ENCODE measurements around the gene CEBPB. TPM values are rescaled to one million over a fixed set of nuclear protein-coding genes. Genes with fewer than 3 reads are reported as not detected.
"Not testable (repeated sequence)": the region's sequence is repeated elsewhere in the genome, so short reads cannot be mapped to it uniquely, and the experiment has no call there.

CEBPB gene
- total RNA-seq, 2 donors from 2014 or later: 30.2 to 42.7 TPM

DNA sequence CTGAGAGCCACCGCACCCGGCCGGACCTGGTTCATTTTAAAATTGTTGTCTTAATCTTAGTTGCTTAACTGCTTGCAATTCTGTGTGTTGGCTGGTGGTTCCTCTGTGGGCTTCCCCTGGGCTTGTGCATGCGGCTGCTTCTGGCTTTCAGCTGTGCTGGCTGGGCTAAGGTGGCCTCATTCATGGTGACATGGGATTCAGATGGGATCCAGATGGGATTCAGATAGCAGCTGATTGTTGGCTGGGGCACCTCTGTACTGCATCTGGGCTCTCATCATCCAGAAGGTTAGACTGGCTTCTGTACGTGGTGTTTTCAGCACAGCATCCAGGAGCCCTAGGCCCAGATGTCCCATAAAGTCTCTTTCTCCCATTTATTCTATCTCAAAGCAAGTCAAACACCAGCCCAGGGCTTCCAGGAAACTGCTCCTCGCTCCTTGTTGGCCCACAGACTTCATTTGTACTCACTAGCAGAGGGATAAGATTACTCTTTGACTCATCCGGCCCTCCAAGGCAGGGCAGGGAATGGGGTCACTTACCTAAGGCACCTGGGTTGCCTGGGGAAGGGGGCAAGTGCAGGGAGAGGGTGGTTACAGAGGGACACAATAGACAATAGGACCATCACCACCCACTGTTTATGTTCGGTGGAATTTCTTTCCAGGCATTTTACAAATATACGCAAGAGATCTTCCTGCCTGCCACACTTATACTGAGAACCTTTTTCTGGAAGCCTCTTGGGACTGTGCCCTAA, 26.9 kb upstream of the CEBPB start:
- intact Hi-C loops (cut with DNase I, micrococcal nuclease): no loop called here
- no peak for DNase-seq

DNA sequence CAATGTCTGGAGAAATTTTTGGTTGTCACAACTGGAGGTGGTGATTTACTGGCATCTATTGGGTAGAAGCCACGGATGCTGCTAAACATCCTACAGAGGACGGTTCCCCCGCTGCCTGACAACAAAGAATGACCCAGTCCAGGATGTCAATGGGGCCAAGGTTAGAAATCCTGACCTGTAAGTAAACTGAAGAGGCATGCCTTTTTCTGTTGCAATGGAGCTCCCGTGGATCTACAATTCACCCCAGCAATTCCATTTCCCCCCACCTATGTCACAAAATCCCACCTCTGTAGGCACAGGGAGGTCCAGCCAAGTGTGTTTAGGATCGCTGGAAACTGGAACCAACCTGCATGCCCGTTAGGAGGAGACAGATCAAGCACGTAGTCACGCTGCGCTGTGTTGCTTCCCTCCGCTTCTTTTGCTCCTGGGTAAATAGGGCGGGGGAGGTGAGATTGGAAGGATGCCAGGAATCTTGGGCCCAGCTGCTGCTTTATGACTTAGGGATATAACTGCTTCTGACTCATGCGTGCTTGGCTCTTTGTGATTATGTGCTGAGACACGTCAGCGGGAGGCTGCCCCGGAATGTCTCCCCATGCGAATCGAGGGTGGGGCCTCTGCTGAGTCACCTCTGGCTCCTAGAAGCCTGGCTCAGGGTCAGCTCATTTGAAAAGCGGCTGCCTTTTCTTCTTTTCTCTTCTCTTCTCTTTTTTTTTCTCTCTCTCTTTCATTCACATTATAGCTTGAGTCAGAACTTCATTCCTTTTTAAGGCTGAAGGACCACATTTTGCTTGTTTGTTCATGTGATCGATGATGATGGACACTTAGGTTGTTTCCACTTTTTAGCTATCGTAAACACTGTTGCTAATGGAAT, 24.7 kb upstream of the CEBPB start:
- peak; percentile 94 to 99 for DNase-seq
- intact Hi-C loops (cut with DNase I, micrococcal nuclease): no loop called here
- peak; percentile 98 for ATAC-seq

More for the DNA sequence above, 26.9 kb upstream of the CEBPB start:
- ATAC-seq: no peak

- ATAC-seq: peak; percentile 14
- DNase-seq: peak; percentile 61 to 86
- intact Hi-C loops (cut with DNase I, micrococcal nuclease): loop anchor here in 1 of 2 donors (2.0 kb wide), 1 partner anchor 47 kb away; no protein-coding TSS in a partner anchor
Measured at GRCh38 chr20:50169329-50169823, 21.3 kb upstream of the CEBPB start.

DNA sequence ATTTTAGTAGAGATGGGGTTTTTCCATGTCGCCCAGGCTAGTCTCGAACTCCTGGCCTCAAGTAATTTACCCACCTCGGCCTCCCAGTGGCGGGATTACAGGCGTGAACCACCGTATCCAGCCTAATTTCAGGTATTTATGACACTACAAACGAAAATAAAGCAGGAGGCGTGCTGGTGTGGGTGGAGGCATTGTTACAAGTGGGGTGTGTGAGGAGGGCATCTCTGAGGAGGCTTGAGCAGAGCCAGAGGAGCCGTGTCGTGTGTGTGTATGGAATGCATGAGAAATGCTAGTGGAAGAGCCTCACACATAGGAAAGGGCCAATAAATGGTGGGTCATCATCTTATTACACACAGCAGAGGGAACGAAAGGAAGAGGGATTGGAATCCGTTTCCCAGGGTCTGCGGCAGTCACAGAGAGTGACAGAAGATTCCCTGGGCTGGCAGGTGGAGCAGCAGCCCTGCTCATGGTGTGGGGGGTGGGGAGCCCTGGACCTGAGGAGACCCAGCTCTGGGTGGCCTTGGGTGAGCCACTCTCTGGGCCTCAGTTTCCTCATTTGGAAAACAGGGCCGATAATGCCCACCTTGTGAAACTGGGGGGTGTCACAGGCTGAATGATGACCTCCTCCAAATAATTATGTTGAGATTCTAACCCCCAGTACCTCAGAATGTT, 19.9 kb upstream of the CEBPB start:
- no peak for ATAC-seq
- intact Hi-C loops (cut with DNase I, micrococcal nuclease): no loop called here

GRCh38 chr20:50172347-50173013, 18.1 kb upstream of the CEBPB start:
- ATAC-seq (peak; percentile 86), DNase-seq (peak; percentile 76 to 83)
- intact Hi-C loops (cut with DNase I, micrococcal nuclease): no loop called here

More for the DNA sequence above, 19.9 kb upstream of the CEBPB start:
- peak in 1 of 2 donors; percentile 24 for DNase-seq

DNA sequence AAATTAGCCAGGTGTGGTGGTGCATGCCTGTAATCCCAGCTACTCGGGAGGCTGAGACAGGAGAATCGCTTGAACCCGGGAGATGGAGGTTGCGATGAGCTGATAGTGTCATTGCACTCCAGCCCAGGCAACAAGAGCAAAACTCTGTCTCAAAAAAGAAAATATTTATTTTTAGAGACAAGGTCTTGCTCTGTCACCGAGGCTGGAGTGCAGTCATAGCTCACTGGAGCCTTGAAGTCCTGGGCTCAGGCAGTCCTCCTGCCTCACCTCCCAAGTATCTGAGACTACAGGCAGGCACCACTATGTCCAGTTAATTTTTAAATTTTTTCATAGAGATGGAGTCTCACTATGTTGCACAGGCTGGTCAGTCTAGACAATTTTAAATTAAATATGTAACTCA, 16.2 kb upstream of the CEBPB start:
- no peak for DNase-seq
- intact Hi-C loops (cut with DNase I, micrococcal nuclease): no loop called here

DNA sequence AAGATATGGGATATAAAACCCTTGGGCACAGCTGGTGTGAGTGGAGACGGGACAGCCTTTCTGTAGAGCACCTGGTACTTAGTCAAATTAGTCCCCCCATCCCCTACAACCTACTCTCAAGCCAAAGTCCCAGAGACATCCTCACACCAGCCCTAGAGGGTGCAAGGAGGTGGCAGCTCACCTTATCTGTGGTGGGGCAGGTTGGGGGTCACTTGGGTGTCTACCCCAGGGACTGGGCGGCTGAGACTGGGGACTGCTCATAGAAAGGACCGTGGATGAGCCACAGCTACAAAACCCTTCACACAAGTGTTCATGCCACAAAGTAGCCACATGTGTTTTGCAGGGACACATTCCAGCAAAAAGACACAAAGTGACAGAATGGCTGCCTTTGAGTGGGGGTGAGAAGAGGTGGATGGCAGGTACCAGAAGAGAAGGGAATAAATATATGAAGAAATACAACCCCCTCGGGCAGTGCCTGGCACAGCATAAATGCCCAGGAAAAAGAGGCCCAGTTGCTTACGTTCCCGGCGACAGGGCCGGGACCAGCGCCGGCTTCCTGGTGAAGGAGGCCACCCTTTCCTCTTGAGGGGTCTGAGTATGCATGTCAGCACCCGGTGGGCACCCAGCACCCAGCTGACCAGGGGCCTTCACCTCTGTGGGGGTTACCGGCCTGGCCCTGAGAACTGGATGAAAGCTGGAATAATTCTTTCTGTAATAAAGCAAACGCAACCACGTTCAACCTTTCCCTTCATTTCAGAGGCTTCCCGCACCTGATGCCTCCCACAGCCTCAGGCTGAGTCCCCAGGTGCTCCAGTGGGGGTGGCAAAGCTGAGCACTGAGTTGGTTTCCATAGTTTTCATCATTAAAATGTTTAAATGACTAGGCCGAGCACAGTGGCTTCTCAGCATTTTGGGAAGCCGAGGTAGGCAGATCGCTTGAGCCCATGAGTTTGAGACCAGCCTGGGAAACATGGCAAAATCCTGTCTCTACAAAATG, 14.4 kb upstream of the CEBPB start:
- ATAC-seq: no peak
- intact Hi-C loops (cut with DNase I, micrococcal nuclease): no loop called here
- no peak for DNase-seq

More for the DNA sequence above, 16.2 kb upstream of the CEBPB start:
- ATAC-seq: no peak

GRCh38 chr20:50178672-50179071, 12.0 kb upstream of the CEBPB start:
- DNase-seq; intact Hi-C loops (cut with DNase I, micrococcal nuclease): not testable (repeated sequence)
- peak; percentile 66 for ATAC-seq

DNA sequence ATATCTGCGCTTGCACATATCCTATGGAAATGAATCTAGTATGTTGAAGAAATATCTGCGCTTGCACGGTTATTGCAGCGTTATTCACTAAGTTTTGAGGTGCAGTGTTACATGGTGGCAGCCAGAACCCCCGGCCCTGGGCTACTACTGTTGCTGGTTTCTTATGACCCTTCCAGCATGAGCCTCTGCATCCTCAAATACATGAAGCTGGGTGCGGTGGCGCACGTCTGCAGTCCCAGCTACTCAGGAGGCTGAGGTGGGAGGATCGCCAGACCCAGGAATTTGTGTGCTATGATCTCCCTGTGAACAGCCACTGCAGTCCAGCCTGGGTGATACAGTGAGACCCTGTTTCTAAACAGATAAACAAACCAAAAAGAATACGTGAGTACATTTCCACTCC, 9.3 kb upstream of the CEBPB start:
- ATAC-seq: no peak
- intact Hi-C loops (cut with DNase I, micrococcal nuclease): loop anchor here in 1 of 2 donors (10.0 kb wide), 1 partner anchor 393 kb away; no protein-coding TSS in a partner anchor
- no peak for DNase-seq

- DNase-seq (no peak), ATAC-seq (no peak)
- intact Hi-C loops (cut with DNase I, micrococcal nuclease): loop anchor here in 1 of 2 donors (10.0 kb wide), 1 partner anchor 392 kb away; no protein-coding TSS in a partner anchor
Measured at GRCh38 chr20:50182346-50182745, 8.3 kb upstream of the CEBPB start.

DNA sequence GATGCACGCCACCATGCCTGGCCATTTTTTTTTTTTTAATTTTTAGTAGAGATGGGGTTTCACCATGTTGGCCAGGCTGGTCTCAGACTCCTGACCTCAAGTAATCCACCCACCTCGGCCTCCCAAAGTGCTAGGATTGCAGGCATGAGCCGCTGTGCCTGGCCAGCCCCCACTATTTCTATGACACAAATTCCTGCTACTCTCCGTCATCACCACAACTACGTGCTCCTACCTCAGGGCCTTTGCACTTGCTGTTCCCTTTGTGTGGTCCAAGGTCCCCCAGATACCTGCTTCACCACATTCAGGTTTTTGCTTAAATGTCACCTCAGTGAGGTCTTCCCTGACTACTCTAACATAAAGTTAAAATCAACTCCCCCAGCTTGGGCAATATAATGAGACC, 5.2 kb upstream of the CEBPB start:
- no peak for DNase-seq
- intact Hi-C loops (cut with DNase I, micrococcal nuclease): loop anchor here (5.0 to 10.0 kb wide), 3 partner anchors 277 to 392 kb away; no protein-coding TSS in a partner anchor
- no peak for ATAC-seq

GRCh38 chr20:50186151-50186885, 4.3 kb upstream of the CEBPB start:
- peak; percentile 28 for ATAC-seq
- intact Hi-C loops (cut with DNase I, micrococcal nuclease): loop anchor here (2.0 to 10.0 kb wide), 4 partner anchors 274 to 391 kb away; no protein-coding TSS in a partner anchor
- peak; percentile 84 to 98 for DNase-seq

- intact Hi-C loops (cut with DNase I, micrococcal nuclease): loop anchor here (2.0 to 10.0 kb wide), 4 partner anchors 274 to 390 kb away; no protein-coding TSS in a partner anchor
- DNase-seq (no peak), ATAC-seq (no peak)
Measured at GRCh38 chr20:50186987-50187402, 3.6 kb upstream of the CEBPB start.

GRCh38 chr20:50187403-50188051, 3.1 kb upstream of the CEBPB start:
- DNase-seq (peak; percentile 43 to 73), ATAC-seq (peak; percentile 20)
- intact Hi-C loops (cut with DNase I, micrococcal nuclease): loop anchor here (2.0 to 10.0 kb wide), 4 partner anchors 273 to 390 kb away; no protein-coding TSS in a partner anchor

- DNase-seq (no peak), ATAC-seq (no peak)
- intact Hi-C loops (cut with DNase I, micrococcal nuclease): loop anchor here (5.0 to 10.0 kb wide), 3 partner anchors 274 to 389 kb away; no protein-coding TSS in a partner anchor
Measured at GRCh38 chr20:50188287-50188688, 2.3 kb upstream of the CEBPB start.

All from left colon (tissue), 2 donors.